ENCODE data around the gene NAA60. TPM values are rescaled to one million over a fixed set of nuclear protein-coding genes. Genes with fewer than 3 reads are reported as not detected.
A peak's percentile ranks its signal among the peaks of the same experiment; 100 is the strongest.

NAA60 gene
- total and polyA plus RNA-seq, 2 of the 13 experiments (the other 11 are each of a cell fraction or from before 2014, with no cell fraction given), result 14.7 to 32.0 TPM

DNA sequence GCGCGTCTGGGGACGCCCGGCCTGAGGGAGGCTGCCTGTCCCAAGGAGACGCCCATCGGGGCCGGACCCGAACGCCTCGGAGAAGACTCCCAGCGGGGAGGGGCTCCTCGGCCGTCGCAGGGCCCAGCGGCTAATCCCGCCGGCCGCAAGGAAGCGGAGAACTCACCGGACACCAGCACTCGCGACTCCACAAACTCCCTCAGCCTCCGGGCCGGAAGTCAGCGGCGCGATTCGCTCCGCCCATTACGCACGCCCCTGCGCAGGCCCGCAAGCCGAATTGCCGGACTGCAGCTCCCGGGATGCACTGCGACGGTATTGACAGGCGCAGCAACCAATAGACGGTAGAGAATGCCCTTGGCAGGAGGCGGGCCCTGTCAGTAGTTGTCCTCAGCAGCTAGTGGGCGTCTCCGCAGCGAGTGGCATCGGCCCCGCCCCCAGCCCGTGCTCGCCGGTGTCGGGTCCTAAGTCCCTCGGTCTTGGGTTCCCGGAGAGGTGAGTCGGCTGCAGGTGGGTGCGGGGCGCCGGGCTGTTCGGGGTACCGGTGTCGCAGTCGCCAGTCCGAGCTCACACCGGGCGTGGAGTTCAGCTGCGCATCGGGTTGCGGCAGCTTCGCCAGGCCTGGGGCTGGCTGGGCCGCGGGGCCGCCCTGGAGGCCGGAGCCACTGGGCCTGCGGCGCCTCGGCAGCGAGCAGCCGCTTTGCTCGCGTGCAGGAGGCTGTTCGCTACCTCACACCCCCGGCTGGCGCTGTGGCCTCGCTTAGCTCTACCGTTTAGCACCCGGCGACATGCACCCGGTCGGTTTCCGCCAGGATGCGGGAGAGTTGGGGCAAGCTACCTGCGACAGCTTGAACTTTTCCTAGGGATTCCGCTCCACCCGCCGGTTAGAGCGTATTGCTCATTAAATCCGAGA is 42.4 kb upstream of the NAA60 start, which contains the start of the genes ZNF174 and ZSCAN32 (continued):
- TF ChIP-seq NFYC (CRISPR knock-in tag; IDR thresholded peaks at IDR 0.05) (peak; percentile 99), CCAR2 (optimal IDR thresholded peaks at IDR 0.05; ENCODE audit: low read depth, low read length) (no peak), ZNF441 (CRISPR knock-in tag; IDR thresholded peaks at IDR 0.05; ENCODE audit: borderline replicate concordance) (peak; percentile 67; the same call in 1 of the 2 replicates), KDM5A (IDR thresholded peaks at IDR 0.05; ENCODE audit: borderline replicate concordance, low read length) (peak; percentile 49; the same call in 1 of the 2 replicates), KLF6 (CRISPR knock-in tag; IDR thresholded peaks at IDR 0.05) (peak; percentile 88; the same call in 1 of the 2 replicates), SP1 (IDR thresholded peaks at IDR 0.05) (no peak), SP1 (CRISPR knock-in tag; IDR thresholded peaks at IDR 0.05) (peak; percentile 98), MBNL3 (CRISPR knock-in tag; conservative IDR thresholded peaks at IDR 0.05) (no peak), HNRNPLL (IDR thresholded peaks at IDR 0.05; ENCODE audit: low read depth, low read length, poor library complexity, severe bottlenecking) (peak; percentile 99), U2AF2 (IDR thresholded peaks at IDR 0.05; ENCODE audit: low read depth, low read length) (no peak), ZBTB7B (CRISPR knock-in tag; IDR thresholded peaks at IDR 0.05) (no peak), TBX2 (CRISPR knock-in tag; IDR thresholded peaks at IDR 0.05; ENCODE audit: borderline replicate concordance) (peak; percentile 95), KDM6A (CRISPR knock-in tag; IDR thresholded peaks at IDR 0.05; ENCODE audit: low read depth) (no peak), ELF3 (CRISPR knock-in tag; IDR thresholded peaks at IDR 0.05) (peak; percentile 70), ZNF431 (CRISPR knock-in tag; IDR thresholded peaks at IDR 0.05; ENCODE audit: borderline replicate concordance, low read depth) (no peak), SP140L (CRISPR knock-in tag; IDR thresholded peaks at IDR 0.05; ENCODE audit: borderline replicate concordance) (no peak), MED13 (CRISPR knock-in tag; IDR thresholded peaks at IDR 0.05) (peak; percentile 21; the same call in 1 of the 2 replicates)
- TF ChIP-seq, protein P1, sequence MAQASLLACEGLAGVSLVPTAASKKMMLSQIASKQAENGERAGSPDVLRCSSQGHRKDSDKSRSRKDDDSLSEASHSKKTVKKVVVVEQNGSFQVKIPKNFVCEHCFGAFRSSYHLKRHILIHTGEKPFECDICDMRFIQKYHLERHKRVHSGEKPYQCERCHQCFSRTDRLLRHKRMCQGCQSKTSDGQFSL (CRISPR knock-in tag; IDR thresholded peaks at IDR 0.05), result no peak
- TF ChIP-seq, protein P2, sequence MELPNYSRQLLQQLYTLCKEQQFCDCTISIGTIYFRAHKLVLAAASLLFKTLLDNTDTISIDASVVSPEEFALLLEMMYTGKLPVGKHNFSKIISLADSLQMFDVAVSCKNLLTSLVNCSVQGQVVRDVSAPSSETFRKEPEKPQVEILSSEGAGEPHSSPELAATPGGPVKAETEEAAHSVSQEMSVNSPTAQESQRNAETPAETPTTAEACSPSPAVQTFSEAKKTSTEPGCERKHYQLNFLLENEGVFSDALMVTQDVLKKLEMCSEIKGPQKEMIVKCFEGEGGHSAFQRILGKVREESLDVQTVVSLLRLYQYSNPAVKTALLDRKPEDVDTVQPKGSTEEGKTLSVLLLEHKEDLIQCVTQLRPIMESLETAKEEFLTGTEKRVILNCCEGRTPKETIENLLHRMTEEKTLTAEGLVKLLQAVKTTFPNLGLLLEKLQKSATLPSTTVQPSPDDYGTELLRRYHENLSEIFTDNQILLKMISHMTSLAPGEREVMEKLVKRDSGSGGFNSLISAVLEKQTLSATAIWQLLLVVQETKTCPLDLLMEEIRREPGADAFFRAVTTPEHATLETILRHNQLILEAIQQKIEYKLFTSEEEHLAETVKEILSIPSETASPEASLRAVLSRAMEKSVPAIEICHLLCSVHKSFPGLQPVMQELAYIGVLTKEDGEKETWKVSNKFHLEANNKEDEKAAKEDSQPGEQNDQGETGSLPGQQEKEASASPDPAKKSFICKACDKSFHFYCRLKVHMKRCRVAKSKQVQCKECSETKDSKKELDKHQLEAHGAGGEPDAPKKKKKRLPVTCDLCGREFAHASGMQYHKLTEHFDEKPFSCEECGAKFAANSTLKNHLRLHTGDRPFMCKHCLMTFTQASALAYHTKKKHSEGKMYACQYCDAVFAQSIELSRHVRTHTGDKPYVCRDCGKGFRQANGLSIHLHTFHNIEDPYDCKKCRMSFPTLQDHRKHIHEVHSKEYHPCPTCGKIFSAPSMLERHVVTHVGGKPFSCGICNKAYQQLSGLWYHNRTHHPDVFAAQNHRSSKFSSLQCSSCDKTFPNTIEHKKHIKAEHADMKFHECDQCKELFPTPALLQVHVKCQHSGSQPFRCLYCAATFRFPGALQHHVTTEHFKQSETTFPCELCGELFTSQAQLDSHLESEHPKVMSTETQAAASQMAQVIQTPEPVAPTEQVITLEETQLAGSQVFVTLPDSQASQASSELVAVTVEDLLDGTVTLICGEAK (IDR thresholded peaks at IDR 0.05), result no peak
- TF ChIP-seq, protein P2 (CRISPR knock-in tag; IDR thresholded peaks at IDR 0.05), result peak; percentile 48
